Measurements from ENCODE around the gene TNP2.

- no peak for TF ChIP-seq POLR2A (IDR thresholded peaks at IDR 0.05)
- no peak for TF ChIP-seq CTCF (IDR thresholded peaks at IDR 0.05)
These were observed 23.8 kb downstream of the TNP2 start for GRCh38 chr16:11245222-11245737.
